ENCODE data around the gene SLC17A2.
"Not testable (repeated sequence)": the region's sequence is repeated elsewhere in the genome, so short reads cannot be mapped to it uniquely, and the experiment has no call there.

SLC17A2 gene

DNA sequence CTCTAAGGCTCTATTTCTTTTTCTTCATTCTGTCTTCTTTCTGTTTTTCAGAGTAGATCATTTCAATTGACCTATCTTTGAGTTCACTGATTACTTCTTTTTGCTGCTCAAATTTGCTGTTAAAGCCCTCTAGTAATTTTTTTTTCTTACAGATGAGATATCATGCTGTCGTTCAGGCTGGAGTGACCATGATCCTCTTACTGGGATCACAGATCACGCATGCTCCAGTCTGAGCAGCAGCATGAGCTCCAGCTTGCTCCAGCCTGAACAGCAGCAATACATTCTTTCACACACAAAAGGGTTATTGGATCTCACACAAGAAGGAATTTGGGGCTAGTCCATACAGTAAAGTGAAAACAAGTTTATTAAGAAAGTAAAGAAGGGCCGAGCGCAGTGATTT is 19.8 kb upstream of the SLC17A2 start:
- no peak for DNase-seq

DNA sequence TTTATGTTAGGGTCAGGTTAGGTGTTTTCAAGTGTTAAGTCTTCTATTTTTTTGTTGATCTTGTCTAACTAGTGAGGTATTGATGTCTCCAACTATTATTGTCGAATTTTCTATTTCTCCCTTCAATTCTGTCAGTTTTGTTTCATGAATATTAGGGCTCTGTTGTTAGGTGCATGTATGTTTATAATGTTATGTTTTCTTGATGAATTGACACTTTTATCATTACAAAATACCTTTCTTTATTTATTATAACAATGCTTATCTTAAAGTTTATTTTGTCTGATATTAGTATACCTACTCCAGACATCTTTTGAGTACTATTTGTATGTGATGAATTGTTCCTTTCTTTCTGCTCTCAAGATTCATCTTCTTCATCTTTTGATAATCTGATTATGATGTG is 19.2 kb upstream of the SLC17A2 start:
- no peak for DNase-seq

DNA sequence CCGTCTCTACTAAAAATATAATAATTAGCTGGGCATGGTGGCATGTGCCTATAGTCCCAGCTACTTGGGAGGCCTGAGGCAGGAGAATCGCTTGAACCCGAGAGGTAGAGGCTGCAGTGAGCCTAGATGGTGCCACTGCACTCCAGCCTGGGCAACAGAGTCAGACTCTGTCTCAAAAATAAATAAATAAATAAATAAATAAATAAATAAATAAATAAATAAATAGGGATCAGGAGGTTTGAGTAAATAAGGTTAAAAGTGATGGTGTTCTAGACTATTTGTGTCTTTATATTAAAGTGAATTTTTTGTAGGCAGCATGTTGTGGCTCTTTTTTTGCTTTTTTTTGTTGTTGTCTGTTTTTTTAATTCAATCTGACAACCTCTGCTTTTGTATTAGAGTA is 17.0 kb upstream of the SLC17A2 start:
- DNase-seq: not testable (repeated sequence)

DNA sequence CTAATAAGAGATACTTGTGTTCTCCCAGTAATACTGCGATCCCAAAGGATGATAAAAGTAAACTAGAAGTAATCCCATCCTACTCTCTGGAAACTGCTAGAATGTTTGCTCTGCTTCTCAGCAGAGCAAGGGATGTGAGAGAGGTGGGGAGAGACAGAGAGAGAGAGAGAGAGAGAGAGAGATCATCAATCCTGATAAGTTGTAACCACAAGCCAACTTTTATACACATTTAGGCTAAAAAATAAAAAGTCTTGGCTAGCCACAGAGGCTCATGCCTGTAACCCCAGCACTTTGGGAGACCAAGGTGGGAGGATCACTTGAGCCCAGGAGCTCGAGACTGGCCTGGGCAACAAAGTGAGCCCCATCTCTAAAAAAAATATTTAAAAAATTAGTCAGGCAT is 16.1 kb upstream of the SLC17A2 start:
- no peak for DNase-seq

DNA sequence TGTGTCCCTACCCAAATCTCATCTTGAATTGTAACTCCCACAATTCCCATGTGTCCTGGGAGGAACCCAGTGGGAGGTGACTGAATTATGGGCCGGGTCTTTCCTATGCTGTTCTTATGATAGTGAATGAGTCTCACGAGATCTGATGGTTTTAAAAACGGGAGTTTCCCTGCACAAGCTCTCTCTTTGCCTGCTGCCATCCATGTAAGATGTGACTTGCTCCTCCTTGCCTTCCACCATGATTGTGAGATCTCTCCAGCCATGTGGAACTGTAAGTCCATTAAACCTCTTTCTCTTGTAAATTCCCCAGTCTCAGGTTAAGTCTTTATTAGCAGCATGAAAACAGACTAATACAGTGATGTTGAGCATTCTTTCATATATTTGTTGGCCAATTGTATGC is 15.2 kb upstream of the SLC17A2 start:
- not testable (repeated sequence) for DNase-seq

DNA sequence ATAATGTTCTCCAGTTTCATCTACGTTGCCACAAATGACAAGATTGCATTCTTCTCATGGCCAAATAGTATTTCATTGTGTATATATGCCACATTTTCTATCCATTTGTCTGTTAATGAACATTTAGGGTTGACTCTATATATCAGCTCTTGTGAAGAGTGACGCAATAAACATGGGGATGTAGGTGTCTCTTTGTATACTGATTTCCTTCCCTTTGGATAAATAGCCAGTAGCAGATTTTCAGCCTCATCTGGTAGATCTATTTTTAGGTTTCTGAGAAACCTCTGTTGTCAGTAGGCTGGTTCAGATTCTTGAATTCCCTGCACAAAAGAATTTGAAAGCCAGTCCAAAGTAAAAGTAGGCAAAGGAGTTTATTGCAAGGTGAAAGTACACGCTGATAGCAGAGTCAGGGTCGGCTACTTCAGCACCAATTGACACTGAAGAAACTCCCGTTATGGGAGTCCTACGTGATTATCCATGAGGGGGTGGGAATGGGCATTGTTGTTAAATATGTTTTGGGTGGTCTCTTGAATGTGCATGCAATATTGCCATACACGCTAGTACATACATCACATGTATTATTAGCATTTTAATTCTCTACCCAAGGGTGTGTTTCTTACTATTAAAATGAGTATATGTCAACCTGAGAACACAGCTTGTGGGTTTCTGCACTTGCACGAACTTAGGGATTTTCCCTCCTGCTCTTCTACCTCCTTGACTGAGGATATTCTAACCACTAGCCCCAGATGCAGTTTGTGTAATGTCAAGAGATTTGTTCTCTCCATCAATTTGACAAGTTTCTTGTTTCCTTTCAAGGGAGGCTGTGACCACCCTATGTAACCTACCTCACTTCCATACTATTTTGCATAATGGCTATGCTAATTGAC is 14.4 kb upstream of the SLC17A2 start:
- DNase-seq: no peak

DNA sequence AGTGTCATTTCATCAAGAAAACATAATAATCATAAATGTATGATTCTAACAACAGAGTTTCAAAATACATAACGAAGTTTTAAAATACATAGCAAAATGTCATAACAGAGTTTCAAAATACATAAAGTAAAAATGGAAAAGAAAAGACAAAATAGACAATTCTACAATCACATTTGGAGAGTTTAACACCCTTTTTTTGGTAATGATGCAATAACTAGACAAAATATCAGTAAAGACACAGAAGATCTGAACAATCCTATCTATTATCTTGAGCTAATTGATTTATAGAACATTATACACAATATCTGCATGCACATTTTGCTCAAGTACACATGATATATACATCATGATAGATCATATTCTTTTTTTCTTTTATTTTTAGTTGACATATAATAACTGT is 13.4 kb upstream of the SLC17A2 start:
- DNase-seq: no peak

DNA sequence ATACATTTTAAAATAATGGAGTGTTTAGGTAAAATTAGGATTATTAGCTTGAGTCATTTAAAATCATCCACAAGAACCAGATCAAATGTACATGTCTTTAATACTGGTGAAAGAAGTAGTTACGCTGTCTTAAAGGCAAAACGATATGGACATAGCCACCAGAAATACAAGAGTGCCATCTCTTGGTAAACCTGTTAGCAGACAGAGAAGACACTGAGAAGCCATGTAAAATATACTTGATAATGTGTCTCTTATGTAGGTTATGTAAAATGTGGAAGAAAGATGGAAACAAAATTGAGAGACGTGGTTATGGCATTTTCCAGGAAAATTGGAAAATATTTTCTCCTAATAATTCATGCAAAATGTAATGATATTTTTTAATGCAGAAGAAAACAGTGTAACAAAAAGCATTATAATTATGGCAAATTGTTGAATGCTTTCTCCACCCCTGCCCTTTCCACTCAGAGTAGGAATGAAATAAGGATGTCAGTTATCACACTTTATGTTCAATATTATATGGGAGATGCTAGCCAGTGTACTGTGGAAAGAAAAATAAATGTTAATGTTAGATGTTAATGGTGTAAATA is 12.2 kb upstream of the SLC17A2 start:
- DNase-seq: no peak

DNA sequence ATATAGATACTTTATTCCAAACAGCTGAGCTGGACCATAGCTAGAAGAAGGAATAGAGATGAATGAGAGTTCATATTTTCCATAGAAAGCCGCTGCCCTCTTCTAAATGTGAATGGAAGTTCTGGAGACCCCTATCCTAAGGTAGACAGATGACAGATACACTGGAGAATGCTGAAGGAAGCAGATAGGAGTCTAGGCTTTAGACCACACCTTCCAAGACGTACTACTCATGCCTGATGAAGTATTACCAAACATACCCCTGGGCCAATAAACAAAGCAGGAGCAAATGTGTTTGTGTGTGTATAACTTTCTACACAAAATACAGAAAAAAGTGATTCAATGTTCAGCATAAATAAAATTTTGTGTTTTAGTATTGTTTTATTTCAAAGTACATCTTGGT is 9.1 kb upstream of the SLC17A2 start:
- no peak for DNase-seq

DNA sequence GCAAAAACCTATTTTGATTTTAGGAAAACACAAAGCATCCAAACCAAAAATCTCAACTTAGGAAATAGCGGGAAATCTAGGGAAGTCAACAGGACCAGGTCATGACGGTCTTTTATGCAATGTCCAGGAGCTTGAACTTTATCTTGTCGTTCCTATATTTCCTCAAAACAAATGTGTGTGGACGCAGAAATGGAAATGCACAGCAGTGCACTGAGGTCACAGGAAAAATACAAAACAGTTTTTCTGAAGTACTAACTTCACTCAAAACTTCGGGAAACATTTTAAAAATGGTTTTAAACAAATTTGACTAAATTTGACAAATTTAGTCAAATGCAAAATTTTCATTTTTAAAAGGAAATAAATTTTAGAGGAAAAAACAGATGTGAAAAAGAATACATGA is 5.5 kb upstream of the SLC17A2 start:
- no peak for DNase-seq

DNA sequence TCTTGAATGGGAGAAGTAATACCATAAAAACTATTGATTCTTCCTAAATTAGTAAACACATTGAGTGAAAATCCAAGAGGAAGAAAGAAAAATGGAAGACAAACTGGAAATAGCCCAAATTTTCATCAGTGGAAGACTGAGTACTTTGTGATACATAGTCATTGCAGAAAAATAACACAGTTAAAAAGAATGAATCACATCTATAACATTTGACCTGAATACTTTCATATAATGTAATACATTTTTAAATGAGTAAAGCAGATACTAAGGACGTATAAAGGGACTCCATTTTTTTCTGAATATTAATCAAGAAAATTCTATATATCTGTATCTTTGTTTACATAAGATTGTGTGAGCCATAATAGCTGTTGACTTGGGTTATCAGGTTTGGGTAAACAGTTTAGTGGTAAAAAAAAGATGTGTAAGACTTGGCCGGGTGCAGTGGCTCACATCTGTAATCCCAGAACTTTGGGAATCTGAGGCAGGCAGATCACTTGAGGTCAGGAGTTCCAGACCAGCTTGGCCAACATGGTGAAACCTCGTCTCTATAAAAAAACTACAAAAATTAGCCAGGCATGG is 4.3 kb upstream of the SLC17A2 start:
- no peak for DNase-seq

DNA sequence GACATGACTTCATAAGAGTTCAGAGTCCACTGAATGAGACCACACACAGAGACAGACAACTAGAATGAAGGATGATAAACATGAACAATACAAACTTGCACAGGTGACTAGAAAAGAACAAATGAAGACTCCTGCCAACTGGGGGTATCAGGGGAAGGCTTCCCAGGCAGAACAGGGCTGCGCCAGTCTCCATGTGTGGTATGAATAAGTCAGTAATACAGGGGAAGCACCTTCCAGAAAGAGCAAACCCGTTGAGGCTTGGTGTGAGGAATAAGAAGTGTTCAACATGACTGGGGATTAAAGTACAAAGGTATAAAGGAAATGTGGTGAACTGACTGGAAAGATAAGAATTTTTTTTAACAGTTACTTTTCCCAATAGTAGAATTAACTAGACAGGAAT is 3.7 kb upstream of the SLC17A2 start:
- DNase-seq: no peak

DNA sequence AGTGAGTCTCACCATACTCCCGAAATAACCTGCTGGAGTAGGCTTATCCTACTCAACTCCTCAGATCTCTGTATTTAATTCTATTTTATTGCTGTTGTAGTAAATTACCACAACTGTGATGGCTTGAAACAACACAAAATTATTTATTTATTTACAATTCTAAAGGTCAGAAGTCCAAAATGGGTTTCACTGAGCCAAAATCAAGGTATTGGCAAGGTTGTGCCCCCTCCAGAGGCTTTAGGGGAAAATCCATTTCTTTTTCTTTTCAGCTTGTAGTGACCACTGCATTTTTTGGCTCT is 869 bp upstream of the SLC17A2 start:
- no peak for DNase-seq

DNA sequence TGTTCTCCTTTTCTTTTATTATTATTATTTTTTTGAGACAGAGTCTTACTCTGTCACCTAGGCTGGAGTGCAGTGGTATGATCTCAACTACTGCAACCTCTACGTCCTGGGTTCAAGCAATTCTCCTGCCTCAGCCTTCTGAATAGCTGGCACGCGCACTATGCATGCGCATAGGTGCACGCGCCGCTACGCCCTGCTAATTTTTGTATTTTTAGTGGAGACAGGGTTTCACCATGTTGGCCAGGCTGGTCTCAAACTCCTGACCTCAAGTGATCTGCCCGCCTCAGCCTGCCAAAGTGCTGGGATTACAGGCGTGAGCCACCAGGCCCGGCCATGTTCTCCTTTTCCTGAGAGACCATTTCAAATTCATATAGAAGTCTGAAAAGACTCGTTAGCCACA is 706 bp downstream of the SLC17A2 start:
- not testable (repeated sequence) for DNase-seq

DNA sequence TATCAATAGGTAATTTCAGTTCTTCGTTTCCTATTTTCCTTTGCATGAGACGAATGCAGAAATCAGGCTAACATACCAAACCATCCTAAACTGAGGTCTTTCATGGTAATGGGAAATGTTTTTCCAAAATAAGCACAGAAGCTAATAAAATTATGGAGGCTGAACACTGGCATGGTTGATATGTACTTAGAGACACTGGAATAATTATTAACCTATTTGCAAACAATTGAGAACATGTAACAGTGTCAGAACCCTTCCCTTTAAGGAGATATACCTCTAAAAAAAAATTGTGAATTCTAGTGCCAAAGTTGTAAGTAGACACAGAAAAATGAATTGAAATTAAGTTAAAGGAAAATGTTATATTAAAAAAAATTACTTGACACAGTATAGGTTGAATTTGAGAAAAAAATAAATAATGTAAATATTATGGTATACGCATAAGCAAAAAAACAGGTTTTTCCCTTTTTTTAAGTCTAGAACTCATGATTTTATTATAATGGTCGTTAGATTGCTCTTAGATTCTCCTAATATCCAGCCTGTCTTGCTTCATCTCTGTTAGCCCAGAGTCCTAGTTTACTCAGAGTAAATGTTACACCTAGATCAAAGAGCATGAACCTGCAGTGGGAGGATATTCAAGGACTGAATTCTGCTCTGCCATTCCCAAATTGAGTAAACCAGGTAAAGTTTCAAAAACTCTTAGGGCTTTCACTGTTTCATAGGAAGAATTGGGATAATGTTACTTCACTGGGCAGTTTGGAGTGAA is 1.7 kb downstream of the SLC17A2 start:
- DNase-seq: no peak

DNA sequence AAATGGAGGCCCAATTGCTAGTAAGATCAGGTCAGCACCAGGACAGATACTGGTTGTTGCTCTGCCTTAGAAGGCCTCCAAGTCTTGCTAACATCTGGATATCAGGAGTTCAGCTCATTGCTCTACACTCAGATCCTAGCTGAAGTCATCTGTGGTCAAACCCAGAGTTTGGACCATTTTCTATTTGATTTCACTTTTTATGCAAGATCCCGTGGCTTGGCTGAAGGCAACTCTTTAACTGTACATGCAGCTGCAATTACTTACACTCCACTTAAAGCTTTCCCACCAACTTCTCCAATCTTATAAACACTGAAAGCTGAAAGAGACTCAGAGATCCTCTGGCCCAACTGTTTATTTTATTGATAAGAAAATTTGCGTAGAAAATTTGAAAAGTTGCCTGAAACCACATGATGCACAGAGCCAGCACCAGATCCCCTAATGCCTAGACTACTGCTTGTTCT is 2.7 kb downstream of the SLC17A2 start:
- DNase-seq: no peak

DNA sequence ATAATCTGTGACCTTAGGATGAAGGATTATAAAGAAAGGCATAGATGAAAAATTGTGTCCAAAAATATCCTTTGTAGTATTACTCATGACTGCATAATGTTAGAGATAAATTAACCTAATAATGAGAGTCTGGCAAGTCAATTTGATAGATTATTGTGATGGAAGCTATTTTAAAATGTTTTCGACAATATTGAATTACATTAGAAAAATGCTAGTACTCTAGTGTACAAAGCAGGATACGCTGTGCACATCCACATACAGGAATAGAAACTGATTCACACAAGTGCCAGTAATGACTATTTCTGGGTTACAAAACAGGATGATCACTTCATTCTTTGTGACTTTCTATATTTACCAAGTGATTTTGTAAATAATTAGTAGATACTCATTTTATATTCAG is 3.3 kb downstream of the SLC17A2 start:
- DNase-seq: no peak

DNA sequence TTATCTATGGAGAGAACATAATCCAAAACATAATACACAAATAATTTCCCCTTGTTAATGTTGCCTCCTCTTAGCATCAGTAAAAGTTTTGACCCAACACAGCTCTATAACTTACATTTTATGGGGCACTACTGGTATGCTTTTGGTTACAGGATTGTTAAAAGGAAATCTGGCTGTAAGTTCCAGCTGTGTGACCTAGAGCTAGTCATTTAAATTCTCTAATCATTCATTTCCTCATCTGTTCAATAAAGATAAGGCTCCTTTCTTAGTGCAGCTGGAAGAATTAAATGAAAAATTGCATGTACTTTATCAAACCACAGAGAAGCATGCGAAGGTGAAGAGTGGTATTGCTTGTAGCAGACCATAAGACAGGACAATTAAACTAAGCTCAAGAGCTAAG is 4.6 kb downstream of the SLC17A2 start:
- no peak for DNase-seq

DNA sequence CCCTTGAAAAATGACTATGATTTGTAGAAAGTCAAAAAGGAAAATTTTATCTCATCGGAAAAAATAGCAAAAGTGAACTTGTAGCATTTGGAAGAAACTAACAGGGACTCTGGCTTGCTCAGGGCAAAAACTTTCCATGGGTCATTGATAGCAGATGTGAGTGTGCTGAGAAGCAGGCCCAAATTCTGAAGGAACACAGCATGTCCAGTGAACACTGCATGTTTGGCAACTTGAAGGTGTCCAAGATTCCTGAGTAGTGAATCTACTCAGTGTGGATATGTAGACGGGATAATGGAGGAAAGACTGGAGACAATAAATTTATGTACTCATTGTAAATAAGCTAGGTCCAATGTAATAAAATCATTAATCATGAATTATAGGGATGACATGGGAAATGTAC is 8.2 kb downstream of the SLC17A2 start:
- no peak for DNase-seq

DNA sequence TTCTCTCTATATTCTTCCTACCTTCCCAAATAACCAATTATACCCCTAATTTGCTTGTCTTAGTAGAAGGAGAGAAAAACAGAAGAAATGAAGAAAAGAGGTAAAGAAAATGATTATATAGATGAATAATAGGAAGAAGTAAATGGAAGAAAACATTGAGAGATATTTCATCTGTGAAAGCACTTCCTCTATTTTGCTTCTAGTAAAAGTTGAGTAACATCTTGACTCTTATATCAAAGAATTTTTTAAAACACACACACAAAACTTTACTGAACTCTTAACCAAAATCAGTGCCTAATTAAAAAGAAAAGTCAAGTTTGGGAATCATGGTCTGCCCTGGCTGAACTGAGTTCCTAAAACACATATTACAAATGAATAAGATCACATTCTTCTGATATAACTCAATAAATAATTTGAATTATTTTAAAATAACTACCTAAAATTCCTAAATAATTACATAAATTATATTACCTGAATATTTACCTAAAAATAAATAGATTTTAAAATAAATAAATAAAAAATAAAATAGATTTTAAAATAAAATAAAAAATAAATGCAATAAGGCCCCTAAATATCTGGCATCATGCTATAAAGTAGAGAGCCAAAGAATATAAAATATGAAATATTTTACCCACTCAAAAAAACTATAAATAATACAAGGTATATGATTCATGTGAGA is 8.8 kb downstream of the SLC17A2 start:
- DNase-seq: no peak

DNA sequence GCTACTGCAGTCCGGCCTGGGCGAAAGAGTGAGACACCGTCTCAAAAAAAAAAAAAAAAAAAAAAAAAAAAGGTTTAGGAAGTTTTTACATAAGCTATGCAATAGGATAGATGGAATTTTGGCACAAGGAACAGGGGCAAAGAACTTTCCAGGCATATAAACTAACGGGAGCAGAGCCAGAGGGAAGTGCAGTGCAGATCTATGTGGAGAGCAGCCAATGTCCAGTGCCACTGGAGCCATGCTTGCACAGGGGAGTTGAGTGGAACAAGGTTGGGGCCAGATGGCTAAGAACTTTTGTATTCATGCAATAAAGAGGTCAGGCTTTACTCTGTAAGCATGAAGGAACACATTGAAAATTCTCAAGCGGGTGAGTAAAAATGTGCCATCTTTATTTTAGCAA is 10.8 kb downstream of the SLC17A2 start:
- DNase-seq: no peak

DNA sequence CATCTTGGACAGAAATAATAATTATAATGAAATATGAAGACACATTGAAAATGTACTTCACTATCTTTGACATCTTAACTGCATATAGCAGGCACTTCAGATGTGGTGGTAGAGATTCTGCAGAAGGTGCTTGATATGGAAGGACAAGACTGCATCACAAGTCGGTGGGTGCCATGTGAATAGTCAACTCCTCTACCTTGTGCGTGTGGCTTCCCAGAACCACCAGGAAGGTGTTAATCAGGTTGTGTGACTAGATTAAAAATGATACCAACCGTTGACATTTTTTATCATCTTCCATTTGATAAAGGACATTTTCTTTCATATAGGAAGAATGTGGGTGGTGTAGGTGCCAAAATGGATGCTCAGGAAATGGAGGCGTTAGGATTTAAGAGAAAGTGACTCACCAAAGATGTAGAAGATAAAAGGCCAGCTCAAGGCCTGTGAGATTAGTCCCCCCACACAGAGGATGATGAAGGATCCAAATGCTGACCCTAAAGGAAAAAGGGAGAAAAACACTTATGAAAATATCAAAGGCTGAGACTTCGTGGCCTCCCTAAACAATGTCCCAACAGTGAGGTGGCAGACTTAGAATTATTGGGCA is 12.3 kb downstream of the SLC17A2 start:
- DNase-seq: no peak

All from femur (tissue), 1 donor.